Suprapubic skin (tissue), 4 donors: ENCODE data around the gene MYO16. TPM values are rescaled to one million over a fixed set of nuclear protein-coding genes. Genes with fewer than 3 reads are reported as not detected.

Source experiments
- DNase-seq, 2 donors: peaks; one replicate each; pipeline ENCODE4 v3.0.0-alpha.2; 2019; ENCODE audit warnings: low spot score in 2 of 2
- H3K27ac ChIP-seq: fragments of 200-600 bp; sonication (generic); one replicate; pipeline ENCODE4 v1.5.1; 2019
- H3K27me3 ChIP-seq: fragments of 200-600 bp; sonication (generic); one replicate; pipeline ENCODE4 v1.5.1; 2019
- H3K36me3 ChIP-seq: fragments of 200-600 bp; sonication (generic); one replicate; pipeline ENCODE4 v1.5.1; 2019
- H3K4me1 ChIP-seq: fragments of 200-600 bp; sonication (generic); one replicate; pipeline ENCODE4 v1.5.1; 2019
- H3K4me3 ChIP-seq: fragments of 200-600 bp; sonication (generic); one replicate; pipeline ENCODE4 v1.5.1; 2019; ENCODE audit warnings: mild to moderate bottlenecking
- H3K9me3 ChIP-seq: fragments of 200-600 bp; sonication (generic); one replicate; pipeline ENCODE4 v1.5.1; 2019
- EP300 ChIP-seq: sonication (generic); formaldehyde crosslinking; IDR thresholded peaks from one replicate; pipeline ENCODE4 v1.6.1; 2017; ENCODE audit warnings: antibody characterized with exemption
- POLR2A ChIP-seq, 2 donors: fragments of 450-650 bp; IDR thresholded peaks; one replicate each; pipeline ENCODE4 v1.6.1; 2017; ENCODE audit warnings: antibody characterized with exemption in 2 of 2, mild to moderate bottlenecking in 2 of 2, moderate library complexity in 2 of 2
- POLR2AphosphoS5 ChIP-seq, 3 donors: sonication (generic); formaldehyde crosslinking; IDR thresholded peaks; one replicate each; pipeline ENCODE4 v1.6.1; 2017; ENCODE audit warnings: antibody characterized with exemption in 3 of 3
- WGBS: methylation state at CpG from one replicate; pipeline ENCODE4 v1.1.5; 2018; 5-methylcytosine and 5-hydroxymethylcytosine counted together
- total RNA-seq, 4 donors: library from RNA; depleted of rRNA; stranded (reverse); fragments of >200 nt; gene quantifications; one replicate each; pipeline ENCODE4 v1.1.0, GENCODE V29; 2016
- TF ChIP-seq, protein P1 (sequence below), 2 donors: fragments of 200-600 bp in 1 of 2; fragments of 450-650 bp in 1 of 2; sonication (generic) in 1 of 2; IDR thresholded peaks; one replicate each; pipeline ENCODE4 v1.5.1; 2016 to 2019; ENCODE audit warnings: antibody characterized with exemption in 2 of 2, mild to moderate bottlenecking in 1 of 2, moderate library complexity in 1 of 2

MYO16 gene
- total RNA-seq, 4 donors from 2014 or later = 0.08 to 0.98 (median 0.25) TPM

DNA sequence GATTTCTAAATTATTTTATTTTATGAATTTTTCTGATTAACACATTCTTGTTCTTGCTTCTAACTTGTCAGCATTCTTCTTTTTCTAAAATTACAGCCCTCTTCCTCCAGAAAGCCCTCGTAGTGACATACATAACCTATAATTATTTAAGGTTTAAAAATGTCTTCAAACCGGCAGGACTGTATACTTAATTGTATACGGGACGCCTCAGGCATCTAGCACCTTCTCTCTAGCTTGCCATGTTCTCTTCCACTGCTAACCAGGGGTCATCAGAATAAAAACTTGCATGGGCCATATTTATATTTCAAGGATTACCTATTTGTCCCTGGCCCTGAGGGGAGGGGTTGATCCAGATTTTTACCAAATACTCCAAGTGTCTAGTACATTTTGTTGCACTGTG, 380.3 kb downstream of the MYO16 start:
- no peak overlapping the region for H3K27ac ChIP-seq
- 71% methylated on average over 4 of the region's 4 CpGs for WGBS
- no peak for DNase-seq
- H3K4me3 ChIP-seq = no peak overlapping the region
- H3K4me1 ChIP-seq = no peaks in the 10 kb centered on the region
- no peaks in the 10 kb centered on the region for H3K9me3 ChIP-seq
- TF ChIP-seq, protein P1, sequence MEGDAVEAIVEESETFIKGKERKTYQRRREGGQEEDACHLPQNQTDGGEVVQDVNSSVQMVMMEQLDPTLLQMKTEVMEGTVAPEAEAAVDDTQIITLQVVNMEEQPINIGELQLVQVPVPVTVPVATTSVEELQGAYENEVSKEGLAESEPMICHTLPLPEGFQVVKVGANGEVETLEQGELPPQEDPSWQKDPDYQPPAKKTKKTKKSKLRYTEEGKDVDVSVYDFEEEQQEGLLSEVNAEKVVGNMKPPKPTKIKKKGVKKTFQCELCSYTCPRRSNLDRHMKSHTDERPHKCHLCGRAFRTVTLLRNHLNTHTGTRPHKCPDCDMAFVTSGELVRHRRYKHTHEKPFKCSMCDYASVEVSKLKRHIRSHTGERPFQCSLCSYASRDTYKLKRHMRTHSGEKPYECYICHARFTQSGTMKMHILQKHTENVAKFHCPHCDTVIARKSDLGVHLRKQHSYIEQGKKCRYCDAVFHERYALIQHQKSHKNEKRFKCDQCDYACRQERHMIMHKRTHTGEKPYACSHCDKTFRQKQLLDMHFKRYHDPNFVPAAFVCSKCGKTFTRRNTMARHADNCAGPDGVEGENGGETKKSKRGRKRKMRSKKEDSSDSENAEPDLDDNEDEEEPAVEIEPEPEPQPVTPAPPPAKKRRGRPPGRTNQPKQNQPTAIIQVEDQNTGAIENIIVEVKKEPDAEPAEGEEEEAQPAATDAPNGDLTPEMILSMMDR (IDR thresholded peaks at IDR 0.05) = no peak
- TF ChIP-seq EP300 = no peak
- TF ChIP-seq POLR2AphosphoS5 (IDR thresholded peaks at IDR 0.05) = no peak
- TF ChIP-seq POLR2A (IDR thresholded peaks at IDR 0.05) = no peak
- no peaks in the 10 kb centered on the region for H3K27me3 ChIP-seq
- H3K36me3 ChIP-seq = no peaks in the 10 kb centered on the region

DNA sequence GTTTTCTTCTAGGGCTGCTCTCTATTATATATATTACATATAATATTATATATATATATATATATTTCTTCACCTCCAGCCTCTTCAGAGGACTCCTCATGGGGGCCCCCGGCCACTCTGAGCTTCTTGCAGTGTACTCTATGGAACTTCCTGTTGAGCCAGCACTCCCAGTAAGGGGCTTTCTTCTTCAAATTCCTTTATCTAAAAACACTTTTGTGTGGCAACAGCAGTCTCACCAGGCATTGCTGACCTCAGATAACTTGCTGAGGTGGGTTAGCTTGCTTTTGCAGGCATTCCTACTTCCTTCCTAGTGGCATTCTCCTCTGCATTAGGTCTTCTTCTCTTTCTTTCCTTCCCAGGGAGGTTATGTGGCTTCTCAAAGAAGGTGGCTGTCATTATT, 381.5 kb downstream of the MYO16 start:
- WGBS = 74% methylated on average over 1 of the region's 1 CpG
- Histone ChIP-seq H3K36me3 (no peaks in the 10 kb centered on the region), H3K9me3 (no peaks in the 10 kb centered on the region), H3K27me3 (no peaks in the 10 kb centered on the region), H3K4me3 (no peak overlapping the region), H3K4me1 (no peaks in the 10 kb centered on the region), H3K27ac (no peak overlapping the region)
- TF ChIP-seq EP300 (no peak), POLR2AphosphoS5 (IDR thresholded peaks at IDR 0.05) (no peak), POLR2A (IDR thresholded peaks at IDR 0.05) (no peak)
- TF ChIP-seq, protein P1 (IDR thresholded peaks at IDR 0.05) = no peak
- no peak for DNase-seq

DNA sequence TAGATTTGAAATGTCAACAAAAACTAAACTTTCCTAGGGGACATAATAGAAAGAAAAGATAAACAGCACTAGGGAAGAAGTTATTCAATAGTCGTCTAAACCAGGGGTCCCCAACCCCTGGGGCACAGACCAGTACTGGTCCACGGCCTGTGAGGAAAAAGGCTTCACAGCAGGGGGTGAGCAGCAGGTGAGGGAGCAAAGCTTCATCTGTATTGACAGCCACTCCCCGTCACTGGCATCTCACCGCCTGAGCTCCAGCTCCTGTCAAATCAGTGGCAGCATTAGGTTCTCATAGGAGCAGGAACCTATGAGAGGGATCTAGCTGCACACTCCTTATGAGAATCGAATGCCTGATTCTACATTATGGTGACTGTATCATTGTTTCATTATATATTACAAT, 382.7 kb downstream of the MYO16 start:
- Histone ChIP-seq H3K4me1 (no peaks in the 10 kb centered on the region), H3K27me3 (no peaks in the 10 kb centered on the region), H3K4me3 (no peak overlapping the region), H3K36me3 (no peaks in the 10 kb centered on the region), H3K9me3 (no peaks in the 10 kb centered on the region), H3K27ac (no peak overlapping the region)
- TF ChIP-seq, protein P1 (IDR thresholded peaks at IDR 0.05) = no peak
- TF ChIP-seq POLR2A (IDR thresholded peaks at IDR 0.05) = no peak
- no peak for TF ChIP-seq POLR2AphosphoS5 (IDR thresholded peaks at IDR 0.05)
- TF ChIP-seq EP300 = no peak
- 64% methylated on average over 5 of the region's 5 CpGs for WGBS
- no peak for DNase-seq

DNA sequence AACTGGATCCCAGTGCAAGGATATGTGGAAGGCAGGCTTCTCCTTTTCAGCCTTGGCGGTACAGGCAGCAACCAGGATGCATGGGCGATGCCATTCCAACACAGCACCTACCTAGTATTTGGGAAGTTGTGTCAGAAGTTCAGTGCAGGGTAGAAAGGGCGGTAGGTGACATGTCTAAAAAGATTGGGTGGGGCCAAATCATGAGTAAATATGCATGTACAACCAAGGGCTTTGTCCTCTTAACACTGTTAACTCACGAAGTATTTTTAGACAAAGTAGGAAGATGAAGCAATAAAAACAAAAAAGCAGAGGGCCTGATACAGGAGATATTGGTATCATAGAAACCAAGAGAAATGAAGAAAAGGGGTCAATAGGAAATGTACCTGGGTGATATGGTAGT, 392.1 kb downstream of the MYO16 start:
- no peaks in the 10 kb centered on the region for H3K27me3 ChIP-seq
- no peak for DNase-seq
- 88% methylated on average over 4 of the region's 4 CpGs for WGBS
- TF ChIP-seq POLR2AphosphoS5 (IDR thresholded peaks at IDR 0.05) (no peak), POLR2A (IDR thresholded peaks at IDR 0.05) (no peak), EP300 (no peak)
- TF ChIP-seq, protein P1 (IDR thresholded peaks at IDR 0.05) = no peak
- H3K9me3 ChIP-seq = no peaks in the 10 kb centered on the region
- no peaks in the 10 kb centered on the region for H3K36me3 ChIP-seq
- H3K4me3 ChIP-seq = no peak overlapping the region
- H3K27ac ChIP-seq = no peak overlapping the region
- H3K4me1 ChIP-seq = no peaks in the 10 kb centered on the region

DNA sequence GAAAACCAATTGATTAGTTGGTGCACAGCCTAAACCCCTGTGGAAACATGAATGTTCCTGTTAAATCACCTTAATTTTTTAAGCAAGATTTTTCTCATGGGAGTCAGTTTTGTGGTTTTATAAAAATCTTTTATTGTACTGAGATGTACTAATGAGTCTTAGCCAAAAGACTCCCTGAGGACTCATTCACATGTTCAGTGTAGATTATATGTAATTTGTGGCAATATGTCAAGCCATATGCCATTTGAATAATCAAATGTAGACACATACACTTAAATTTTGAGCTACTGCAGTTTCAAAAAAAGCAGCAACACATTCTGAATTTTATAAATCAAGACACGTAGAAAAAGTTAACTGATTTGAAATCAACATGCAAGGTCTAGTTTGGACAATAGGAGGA, 395.2 kb downstream of the MYO16 start:
- Histone ChIP-seq H3K9me3 (no peaks in the 10 kb centered on the region), H3K27me3 (no peaks in the 10 kb centered on the region), H3K4me3 (no peak overlapping the region), H3K27ac (no peak overlapping the region), H3K36me3 (no peaks in the 10 kb centered on the region), H3K4me1 (no peaks in the 10 kb centered on the region)
- no peak for DNase-seq
- TF ChIP-seq POLR2A (IDR thresholded peaks at IDR 0.05) = no peak
- TF ChIP-seq, protein P1 (IDR thresholded peaks at IDR 0.05) = no peak
- no peak for TF ChIP-seq EP300
- TF ChIP-seq POLR2AphosphoS5 (IDR thresholded peaks at IDR 0.05) = no peak
- WGBS = 90% methylated on average over 1 of the region's 1 CpG
